HG03342 (cell line): ENCODE measurements around the gene SLC39A2.
"Not testable (repeated sequence)": the region's sequence is repeated elsewhere in the genome, so short reads cannot be mapped to it uniquely, and the experiment has no call there.

Source experiments
- ATAC-seq: cut with Tn5 transposase; IDR thresholded peaks from one replicate; pipeline ENCODE4 v1.9.1; 2021; ENCODE audit warnings: mild to moderate bottlenecking, moderate library complexity; ENCODE audit not compliant: unreplicated experiment

Gene SLC39A2

DNA sequence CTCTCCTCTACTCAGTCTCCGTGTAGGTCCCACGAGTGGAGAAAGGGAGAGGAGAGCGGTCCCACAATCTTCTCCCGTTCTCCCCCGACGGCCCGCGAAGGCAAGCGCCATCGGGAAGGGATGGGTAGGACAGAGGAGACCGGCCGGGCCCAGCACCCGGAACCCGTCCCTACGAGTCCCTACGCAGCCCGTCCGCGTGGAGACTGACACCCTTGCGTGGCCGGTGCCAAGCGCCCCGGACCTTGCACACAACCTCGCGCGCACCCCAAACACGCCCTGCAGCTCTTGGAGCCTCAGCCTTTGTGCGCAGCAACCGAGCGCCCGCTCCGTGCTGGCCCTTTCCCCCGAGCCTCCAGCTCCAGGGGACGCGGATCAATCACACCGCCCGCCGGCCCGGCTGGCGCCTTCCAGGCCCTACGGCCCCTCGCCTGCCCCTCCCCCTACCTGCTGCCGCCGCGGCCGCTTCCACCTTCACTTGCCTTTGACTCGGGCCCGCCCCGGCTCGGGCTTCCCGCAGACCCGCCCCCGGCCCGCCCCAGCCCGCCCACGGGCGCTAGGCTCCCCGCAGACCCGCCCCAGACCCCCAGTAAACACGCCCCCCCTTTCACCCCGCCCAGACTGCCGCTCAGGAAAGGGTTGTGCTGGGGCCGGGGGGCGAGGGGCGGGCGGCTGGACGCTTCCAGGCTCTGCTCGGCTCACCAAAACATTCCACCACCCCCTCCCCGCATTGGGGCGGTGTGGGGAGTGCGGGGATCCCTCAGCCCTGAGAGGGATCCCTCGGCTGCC lies 25.7 kb downstream of the SLC39A2 start, which contains the start of gene NDRG2:
TSS of gene NDRG2 (minus strand) at position 477 of the 786 bp plus-strand sequence. CDS start 1,746 bp downstream, outside the sequence.
- ATAC-seq: no peak

DNA sequence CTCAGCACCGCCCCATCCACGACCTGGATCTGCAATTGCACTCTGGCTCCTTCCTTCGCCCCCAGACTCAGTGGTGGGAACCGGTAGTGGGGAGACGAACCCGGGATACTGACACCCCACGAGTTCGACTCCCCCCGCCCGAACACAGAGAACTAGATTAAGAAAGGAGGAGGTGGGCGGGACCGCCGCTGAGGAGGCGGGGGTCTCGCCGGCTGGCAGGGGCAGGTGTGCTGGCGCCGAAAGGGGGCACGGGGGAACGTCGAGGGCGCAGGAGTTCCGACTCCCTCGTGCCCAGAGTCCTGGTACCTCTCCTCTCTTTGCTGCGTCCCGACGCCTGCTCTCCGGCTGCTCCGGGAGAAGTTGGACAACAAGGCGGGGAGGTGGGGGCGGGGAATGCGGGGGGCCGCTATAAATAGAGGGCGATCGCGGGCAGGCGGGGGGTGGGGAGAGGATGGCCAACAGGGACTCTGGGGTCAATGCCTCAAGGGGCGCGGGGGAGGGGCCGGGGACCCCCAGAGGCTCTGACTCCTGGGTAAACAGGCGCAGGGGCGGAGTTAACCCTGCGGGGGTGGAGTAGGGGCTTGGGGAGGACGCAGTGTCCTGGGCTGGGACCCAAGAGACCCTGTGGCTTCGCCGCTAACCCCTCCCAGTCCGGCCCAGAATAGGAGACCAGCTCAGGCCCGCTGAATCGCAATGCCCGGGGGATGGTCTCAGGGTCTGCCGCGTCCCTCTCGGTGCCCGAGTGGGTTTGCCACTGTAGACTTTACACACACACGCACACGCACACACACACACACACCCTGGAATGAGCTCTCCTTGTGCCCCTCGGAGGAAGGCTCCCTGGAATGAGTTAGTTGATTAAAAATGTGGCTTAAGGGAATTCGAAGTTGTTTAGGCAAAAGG lies 26.5 kb downstream of the SLC39A2 start:
- no peak for ATAC-seq

DNA sequence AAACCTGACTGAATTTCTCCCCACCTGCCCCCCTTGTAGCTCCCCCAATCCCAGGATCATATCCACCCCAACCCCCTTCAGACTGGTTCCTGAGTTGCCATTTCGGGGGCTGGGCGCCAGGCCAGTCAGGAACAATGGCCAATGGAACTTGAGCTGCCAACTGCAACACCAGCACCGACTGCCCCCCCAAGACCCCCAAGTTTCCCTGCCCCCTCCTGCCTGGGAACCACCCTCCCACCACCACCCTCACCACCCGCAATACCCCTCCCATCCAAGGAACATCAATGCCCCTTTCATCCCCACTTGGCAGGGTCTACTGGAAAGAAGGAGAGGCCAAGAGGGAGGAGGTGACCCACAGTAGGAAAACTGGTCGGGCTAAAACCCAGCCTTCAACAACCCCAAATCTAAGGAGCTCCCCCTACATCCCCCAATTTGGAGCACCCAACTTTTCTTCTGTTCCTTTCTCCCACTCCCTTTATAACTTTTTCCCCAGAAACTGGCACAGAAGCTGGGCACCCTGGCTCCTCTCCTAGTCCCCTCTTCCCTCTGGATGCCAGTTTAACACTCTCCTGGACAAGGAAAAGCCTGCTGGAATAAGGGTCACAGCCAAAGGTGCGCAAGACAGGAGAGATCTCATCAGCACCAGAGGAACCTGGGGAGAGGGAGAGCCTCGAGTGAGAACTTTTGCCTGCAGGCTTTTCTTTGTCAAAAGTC lies 27.3 kb downstream of the SLC39A2 start:
- no peak for ATAC-seq

DNA sequence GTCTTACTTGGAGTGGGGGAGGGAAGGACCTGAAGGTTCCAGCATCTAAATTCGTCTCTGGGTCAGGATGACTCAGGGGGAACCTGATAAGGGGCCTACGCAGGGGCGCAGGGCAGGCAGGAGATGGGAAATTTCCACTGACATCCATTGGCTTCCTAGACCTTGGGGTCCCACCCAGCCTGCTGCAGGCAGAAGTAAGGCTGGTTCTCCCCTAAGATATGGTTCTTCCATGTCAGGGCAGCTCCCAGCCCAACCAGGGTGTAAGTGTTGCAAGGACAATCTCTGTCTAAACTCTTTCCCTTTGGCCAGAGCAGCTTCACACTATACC lies 27.9 kb downstream of the SLC39A2 start:
- ATAC-seq: no peak

DNA sequence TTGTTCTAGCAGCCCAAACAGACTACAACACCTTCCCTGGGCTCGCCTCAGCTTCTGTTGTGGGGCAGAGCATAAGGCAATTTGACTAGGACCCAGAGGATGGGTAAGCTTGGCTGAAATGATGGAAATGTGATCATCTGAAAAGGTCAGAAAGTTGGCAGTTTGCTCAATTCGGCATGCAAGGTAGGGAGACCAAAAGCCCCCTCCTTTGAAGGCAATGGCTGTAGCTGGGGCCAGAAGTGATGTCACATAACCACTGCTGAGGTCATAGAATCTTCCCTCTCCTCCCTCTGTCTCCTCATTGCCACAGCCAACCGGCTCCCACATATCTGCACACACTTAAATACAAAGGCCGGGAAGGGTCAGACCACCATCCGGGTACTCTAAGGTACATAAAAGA lies 30.8 kb downstream of the SLC39A2 start, which contains the start of gene TPPP2:
TSS of gene TPPP2 (plus strand) at position 301 of the 400 bp plus-strand sequence. CDS start 365 bp downstream, outside the sequence.
- ATAC-seq: no peak

DNA sequence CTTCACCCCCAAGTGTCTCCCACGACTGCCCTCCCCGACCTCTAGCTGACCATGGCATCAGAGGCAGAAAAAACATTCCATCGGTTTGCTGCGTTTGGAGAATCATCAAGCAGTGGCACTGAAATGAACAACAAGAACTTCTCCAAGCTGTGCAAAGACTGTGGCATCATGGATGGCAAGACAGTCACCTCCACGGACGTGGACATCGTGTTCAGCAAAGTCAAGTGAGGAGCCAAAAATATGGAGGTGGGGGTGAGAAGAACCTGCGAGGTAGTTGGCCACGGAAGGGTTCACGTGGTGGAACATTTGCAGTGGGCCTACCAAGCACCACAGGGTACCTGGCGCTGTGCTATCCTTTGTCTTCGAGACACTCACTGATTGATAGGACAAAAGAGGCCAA lies 31.4 kb downstream of the SLC39A2 start:
- ATAC-seq: no peak

DNA sequence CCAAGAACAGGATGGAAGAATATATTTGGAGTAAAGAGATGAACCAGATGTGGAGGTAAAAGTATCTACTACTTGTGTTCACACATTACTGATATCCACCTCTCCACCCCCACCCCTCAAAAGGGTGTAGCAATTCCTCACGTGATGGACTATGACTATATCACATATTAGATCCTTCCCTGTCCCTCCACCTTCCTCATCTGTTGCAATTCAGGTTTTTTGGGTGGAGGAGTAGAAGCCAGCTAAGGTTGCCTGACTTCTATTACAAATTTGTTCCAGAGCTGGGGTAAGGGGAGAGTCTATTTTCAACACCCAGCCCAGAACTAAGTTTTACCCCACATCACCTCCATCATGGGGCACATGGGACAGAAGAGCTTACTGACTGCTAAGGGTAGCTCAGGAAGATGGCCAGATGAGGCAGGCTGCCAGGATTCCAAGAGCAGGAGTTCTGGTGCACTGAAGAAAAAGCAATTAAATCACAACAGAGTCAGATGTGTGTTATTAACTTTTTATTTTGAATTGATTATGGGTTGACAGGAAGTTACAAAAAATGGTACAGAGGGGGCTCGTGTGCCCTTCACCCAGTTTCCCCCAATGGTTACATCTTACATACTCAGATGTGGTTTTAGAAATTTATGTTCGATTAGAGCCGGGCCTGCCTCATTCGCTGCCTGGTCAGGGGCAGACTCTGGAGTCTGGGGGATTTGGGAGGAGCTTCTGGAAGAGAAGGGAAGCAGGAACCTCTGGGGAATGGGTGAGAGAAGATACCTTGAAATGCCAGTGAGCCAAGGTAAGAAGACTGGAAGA lies 33.4 kb downstream of the SLC39A2 start:
- no peak for ATAC-seq

DNA sequence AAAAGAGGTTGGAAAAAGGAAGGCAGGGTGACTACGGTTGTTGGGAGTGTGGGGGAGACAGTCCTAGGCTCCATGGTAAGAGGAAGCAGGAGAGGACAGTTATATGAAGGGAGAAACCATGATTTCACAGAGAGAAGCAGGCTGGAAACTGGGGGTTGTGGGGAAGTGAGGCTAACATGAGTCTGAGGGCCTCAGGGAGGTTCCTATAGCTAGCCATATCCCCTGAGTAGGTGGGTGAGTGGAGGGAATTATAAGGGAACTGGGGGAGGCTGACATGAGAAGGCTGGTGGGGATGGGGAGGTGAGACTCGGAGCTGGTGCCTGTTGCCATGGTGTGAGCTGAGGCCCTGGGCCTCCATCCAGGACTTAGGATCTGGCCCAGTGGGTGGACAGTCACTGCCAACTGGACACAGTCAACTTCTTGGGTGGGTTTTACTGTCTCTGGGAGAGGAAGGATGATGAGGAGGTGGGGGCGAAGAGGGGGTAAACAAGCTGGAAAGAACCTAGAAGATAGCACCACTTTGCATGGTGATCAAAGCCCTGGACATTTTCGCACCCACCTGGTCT lies 34.1 kb downstream of the SLC39A2 start:
- ATAC-seq: no peak

DNA sequence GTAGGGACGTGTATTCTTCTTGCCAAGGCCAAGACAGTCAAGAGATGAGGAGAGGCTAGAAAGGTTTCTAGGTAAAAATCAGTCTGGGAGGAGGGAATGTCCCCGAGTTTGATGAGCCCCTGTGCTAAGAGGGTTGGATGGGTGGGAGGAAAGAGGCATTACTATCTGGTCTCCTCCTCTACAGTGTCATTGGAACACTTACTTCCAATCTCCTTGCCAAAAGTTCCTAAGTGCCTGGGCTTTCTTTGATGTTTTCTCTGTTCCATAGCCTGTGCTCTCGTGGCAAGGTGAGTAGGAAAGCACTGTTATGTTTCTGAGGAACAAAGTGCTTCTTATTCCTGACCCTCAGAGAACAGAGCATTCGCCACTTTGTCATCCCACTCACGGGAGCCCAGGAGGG lies 35.6 kb downstream of the SLC39A2 start, which contains the start of gene RNASE13:
TSS of gene RNASE13 (minus strand) at position 101 of the 400 bp plus-strand sequence. CDS start 519 bp downstream, outside the sequence.
- no peak for ATAC-seq

DNA sequence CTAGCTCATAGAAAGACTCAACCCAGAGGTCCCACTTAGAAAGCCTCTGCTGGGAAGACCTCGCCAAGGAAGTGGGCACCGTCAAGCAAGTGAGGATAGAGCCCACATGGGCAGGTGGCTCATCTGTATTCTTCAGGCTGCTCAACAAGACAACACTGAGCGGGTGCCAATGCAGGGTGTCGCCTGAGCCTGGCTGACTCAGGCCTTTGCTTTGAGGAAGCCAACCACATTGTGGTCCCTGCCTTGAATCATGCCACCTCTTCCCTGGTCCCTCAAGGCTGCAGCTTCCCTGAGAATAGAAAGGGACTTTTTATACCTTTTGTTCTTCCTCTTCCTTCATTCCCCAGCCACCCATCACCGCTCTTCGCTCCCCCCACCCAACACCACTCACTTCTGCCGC lies 37.7 kb downstream of the SLC39A2 start:
- no peak for ATAC-seq

DNA sequence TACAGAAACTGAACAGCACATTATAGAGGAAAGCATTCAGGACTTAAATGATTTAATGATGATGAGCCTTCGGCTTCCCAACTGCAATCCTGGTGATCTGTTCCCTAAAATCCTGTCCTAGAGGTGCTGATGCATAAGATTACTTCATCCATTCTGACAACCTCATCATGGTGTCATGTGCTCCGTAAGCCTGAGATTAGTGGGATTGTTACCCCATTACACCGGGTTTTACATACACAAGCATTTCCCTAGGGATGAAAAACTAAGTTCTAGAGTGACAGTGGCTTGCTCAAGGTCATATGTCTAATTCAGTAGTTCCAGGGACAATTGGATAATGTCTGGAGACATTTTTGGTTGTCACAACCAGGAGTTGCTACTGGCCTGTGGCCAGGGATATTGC lies 38.1 kb downstream of the SLC39A2 start:
- no peak for ATAC-seq

DNA sequence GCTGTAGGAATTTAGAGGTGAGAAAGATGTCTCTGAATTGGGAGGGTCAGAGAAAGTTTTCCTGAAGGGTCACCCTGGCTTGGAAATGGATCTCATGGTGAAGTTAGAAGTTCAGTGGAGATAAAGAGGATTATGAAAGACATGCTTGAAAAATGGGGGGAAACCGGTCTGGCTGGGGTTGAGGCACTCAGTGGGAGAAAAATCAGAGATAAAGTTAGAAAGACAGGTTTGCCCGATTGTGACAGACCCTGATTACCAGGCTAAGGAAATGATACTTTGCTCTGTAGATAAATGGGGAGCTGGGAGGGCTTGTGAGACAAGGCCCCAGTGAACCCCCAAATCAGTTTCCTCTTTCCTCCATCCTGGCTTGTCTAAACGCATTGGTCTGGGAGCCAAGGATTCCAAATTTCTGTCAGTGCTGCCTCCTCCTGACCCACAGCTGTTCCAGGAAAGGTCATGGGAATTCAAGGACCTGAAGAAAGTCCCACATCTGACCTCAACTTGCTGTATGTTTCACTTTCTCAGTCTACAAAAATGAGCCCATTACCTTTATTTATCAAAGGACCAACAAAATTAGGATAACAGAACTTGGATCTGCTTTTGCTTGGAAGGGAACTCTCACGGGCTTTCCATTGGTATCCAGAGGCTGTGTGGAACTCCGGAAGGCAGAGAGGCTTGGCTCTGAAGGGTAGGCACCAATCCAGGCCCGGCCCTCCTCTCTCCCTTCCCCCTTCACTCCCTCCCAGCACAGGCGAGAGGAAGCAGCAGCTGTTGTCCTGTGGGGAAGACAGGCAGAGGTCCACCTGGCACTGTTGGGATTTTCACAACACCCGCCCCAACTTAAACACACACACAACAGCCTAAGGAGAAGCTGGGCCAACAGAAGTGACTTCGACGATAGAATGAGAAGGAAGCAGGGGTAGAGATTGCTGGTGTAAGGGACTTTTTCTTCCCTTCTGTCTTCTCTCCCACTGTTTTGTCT lies 39.6 kb downstream of the SLC39A2 start:
- no peak for ATAC-seq

DNA sequence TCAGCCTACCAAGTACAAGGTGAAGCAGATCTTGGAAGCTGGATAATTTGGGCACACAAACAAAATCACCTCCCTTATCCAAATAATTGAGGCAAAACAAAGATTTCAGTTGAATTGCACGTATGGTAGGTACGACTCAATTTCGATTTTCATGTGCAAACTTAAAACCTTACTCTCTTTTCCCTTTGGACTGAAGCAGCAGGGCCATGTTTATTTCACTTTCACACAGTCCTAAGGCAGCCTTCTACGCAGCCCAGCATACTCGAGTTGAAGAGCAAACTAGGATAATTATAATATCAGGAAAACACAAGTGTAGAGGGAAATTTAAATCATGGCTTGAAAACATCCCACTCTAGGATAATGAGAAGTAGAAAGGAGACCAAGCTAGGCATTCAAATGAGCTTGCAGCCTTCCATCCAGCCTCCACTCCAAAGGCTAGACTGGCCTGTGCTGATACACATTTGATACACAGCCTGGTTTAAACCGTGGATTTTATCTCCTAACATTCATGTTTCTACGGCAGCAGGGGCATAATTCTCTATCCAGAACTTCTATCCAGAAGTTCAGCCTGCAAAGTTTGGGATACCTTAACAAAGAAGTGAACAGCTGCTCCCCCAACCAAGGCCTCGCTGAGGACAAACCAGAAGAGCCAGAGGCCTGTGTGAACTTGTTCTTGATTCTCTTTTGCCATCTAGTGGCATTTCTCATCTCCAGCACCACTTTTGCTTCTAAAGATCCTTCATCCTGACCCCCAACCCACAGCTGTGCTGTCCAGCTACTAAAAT lies 40.7 kb downstream of the SLC39A2 start:
- ATAC-seq: no peak

DNA sequence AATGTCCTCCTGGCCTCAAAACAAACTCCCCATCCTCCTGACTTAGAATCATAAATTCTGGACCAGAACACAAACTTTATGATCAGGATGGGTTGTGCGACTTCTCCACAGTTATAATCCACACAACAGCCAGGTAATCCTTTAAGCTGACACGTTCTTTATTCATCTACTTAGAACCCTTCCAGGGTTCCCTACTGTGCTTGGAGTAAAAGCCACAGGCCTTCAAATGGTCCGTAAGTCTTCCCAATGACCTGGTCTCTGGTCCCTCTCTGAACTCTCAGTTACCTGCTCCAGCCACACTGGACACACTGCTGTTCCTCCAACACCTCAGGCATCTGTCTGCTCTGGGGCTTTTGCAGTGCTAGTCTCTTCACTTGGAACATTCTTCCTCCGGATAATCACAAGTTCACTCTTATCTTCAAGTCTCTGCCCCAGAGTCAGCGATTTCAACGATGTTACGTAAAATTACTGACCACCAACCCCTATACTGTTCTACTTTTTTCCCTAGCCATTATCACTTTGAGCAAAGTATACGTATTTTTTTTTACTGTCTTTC lies 41.4 kb downstream of the SLC39A2 start:
- no peak for ATAC-seq

DNA sequence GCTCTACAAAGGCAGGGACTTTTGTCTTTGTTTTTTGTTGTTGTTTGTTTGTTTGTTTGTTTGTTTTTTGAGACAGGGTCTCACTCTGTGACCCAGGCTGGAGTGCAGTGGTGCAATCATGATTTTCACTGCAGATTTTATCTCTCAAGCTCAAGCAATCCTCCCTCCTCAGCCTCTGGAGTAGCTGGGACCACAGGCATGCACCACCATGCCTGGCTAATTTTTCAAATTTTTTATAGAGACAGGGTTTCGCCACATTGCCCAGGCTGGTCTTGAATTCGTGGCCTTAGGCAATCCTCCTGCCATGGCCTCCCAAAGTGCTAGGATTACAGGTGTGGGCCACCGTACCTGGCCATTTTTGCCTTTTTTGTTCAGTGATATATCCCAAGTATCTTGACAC lies 41.8 kb downstream of the SLC39A2 start:
- not testable (repeated sequence) for ATAC-seq

DNA sequence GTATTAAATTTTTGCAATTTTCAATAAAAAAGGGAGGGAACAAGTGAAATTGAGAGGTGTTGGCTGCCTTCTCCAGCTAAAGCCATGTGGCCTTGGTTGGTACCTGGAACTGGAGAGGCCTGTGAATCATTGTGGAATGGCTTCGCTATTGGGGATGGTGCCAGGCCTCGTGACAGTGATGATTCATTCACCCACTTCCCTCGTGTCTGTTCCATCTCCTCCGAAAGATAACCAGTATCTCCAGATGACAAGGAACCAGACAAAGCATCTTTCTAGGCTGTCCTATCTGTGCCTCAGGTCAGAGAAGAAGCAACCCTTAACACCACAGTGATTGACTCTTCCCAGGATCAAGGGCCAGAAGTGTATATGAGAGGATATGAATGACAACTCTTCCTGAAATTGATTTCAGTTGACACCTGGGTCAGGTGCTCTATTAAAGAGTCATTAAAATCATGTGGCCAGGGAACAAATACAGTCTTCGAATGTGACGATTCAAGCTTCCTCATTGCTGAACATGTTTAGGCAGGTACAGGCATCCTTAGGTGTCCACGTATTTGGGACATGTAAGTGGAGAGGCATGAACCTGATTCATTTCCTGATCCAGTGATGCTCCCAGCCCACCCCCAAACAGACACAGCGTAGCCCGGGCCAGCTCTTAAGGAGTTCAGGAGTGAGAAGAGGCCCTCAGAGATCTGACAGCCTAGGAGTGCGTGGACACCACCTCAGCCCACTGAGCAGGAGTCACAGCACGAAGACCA lies 42.8 kb downstream of the SLC39A2 start, which contains the start of gene RNASE7:
TSS of gene RNASE7 (plus strand) at position 687 of the 758 bp plus-strand sequence. CDS start 631 bp downstream, outside the sequence.
- ATAC-seq: no peak

DNA sequence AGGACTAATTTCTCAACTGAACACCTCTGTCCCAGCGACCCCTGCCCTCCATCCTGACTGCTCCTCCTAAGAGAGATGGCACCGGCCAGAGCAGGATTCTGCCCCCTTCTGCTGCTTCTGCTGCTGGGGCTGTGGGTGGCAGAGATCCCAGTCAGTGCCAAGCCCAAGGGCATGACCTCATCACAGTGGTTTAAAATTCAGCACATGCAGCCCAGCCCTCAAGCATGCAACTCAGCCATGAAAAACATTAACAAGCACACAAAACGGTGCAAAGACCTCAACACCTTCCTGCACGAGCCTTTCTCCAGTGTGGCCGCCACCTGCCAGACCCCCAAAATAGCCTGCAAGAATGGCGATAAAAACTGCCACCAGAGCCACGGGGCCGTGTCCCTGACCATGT lies 43.8 kb downstream of the SLC39A2 start:
- ATAC-seq: no peak
